ENCODE measurements around the gene IFNA6.

- no peak for TF ChIP-seq POLR2A (IDR thresholded peaks at IDR 0.05)
- TF ChIP-seq CTCF (IDR thresholded peaks at IDR 0.05) = no peak
These were observed 14.2 kb downstream of the IFNA6 start for GRCh38 chr9:21336457-21336856.
